Measurements from ENCODE around the gene SCGB2B2. TPM values are rescaled to one million over a fixed set of nuclear protein-coding genes. Genes with fewer than 3 reads are reported as not detected.

Gene SCGB2B2
- polyA plus RNA-seq, 2 of the 4 experiments (the other 2 are of a cell fraction): 0.21 to 0.26 TPM

DNA sequence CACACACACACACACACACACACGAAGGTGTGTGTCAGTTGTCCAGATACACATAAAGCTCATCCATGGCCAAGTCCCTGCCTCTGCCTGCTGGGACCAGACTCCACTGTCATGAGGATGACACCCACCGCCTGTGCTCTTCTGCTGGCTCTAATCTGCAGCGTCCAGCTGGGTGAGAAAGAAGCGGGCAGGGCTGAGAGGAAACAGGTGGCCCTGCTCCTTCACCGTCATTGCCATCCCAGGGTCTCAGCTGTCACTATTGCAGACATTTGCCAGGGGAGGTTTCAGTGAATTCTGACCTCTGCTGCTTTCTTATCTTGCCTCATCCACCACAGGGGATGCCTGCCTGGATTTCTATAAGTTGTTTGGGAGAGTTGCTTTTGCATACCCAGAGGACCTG, 31.4 kb downstream of the SCGB2B2 start:
- FAIRE-seq: no peak
- WGBS (ENCODE audit: missing lambda C conversion rate): 26% methylated on average over 5 of the region's 5 CpGs
- Histone ChIP-seq H3K4me3 (no peak overlapping the region), H3K4me1 (no peaks in the 10 kb centered on the region), H3K4me2 (no peak overlapping the region), H3K27ac (no peak overlapping the region), H3K9me3 (peaks cover 8% of the 10 kb centered on the region; the same call in 2 of the 3 replicates)
- no peak for DNase-seq (ENCODE audit: low read depth in 1 of 2, low spot score in 1 of 2)
- TF ChIP-seq SMC3 (IDR thresholded peaks at IDR 0.05) (no peak), JUNB (IDR thresholded peaks at IDR 0.05) (no peak), FOSB (CRISPR knock-in tag; IDR thresholded peaks at IDR 0.05) (no peak), RNF2 (IDR thresholded peaks at IDR 0.05; ENCODE audit: borderline replicate concordance, low read depth) (no peak), SREBF2 (IDR thresholded peaks at IDR 0.05) (no peak), HOXA7 (CRISPR knock-in tag; IDR thresholded peaks at IDR 0.05) (no peak), NFE2L2 (conservative IDR thresholded peaks at IDR 0.05; ENCODE audit: low read length) (no peak), ZSCAN20 (CRISPR knock-in tag; IDR thresholded peaks at IDR 0.05) (no peak), EHF (CRISPR knock-in tag; IDR thresholded peaks at IDR 0.05) (no peak), KDM5A (IDR thresholded peaks at IDR 0.05) (no peak), HEYL (CRISPR knock-in tag; IDR thresholded peaks at IDR 0.05) (no peak), FOXS1 (CRISPR knock-in tag; IDR thresholded peaks at IDR 0.05) (no peak), HOXB13 (CRISPR knock-in tag; IDR thresholded peaks at IDR 0.05; ENCODE audit: low read depth) (no peak), EHMT2 (IDR thresholded peaks at IDR 0.05; ENCODE audit: low read depth) (no peak), PHF8 (IDR thresholded peaks at IDR 0.05; ENCODE audit: borderline replicate concordance, low read depth) (no peak), RCOR1 (IDR thresholded peaks at IDR 0.05; ENCODE audit: low read depth, low read length) (no peak), KDM1A (IDR thresholded peaks at IDR 0.05; ENCODE audit: low read depth) (no peak)
- TF ChIP-seq, protein P1, sequence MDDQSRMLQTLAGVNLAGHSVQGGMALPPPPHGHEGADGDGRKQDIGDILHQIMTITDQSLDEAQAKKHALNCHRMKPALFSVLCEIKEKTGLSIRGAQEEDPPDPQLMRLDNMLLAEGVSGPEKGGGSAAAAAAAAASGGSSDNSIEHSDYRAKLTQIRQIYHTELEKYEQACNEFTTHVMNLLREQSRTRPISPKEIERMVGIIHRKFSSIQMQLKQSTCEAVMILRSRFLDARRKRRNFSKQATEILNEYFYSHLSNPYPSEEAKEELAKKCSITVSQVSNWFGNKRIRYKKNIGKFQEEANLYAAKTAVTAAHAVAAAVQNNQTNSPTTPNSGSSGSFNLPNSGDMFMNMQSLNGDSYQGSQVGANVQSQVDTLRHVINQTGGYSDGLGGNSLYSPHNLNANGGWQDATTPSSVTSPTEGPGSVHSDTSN (IDR thresholded peaks at IDR 0.05): no peak
- TF ChIP-seq, protein P2, sequence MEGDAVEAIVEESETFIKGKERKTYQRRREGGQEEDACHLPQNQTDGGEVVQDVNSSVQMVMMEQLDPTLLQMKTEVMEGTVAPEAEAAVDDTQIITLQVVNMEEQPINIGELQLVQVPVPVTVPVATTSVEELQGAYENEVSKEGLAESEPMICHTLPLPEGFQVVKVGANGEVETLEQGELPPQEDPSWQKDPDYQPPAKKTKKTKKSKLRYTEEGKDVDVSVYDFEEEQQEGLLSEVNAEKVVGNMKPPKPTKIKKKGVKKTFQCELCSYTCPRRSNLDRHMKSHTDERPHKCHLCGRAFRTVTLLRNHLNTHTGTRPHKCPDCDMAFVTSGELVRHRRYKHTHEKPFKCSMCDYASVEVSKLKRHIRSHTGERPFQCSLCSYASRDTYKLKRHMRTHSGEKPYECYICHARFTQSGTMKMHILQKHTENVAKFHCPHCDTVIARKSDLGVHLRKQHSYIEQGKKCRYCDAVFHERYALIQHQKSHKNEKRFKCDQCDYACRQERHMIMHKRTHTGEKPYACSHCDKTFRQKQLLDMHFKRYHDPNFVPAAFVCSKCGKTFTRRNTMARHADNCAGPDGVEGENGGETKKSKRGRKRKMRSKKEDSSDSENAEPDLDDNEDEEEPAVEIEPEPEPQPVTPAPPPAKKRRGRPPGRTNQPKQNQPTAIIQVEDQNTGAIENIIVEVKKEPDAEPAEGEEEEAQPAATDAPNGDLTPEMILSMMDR (IDR thresholded peaks at IDR 0.05): no peak
- TF ChIP-seq, protein P3, sequence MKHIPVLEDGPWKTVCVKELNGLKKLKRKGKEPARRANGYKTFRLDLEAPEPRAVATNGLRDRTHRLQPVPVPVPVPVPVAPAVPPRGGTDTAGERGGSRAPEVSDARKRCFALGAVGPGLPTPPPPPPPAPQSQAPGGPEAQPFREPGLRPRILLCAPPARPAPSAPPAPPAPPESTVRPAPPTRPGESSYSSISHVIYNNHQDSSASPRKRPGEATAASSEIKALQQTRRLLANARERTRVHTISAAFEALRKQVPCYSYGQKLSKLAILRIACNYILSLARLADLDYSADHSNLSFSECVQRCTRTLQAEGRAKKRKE (CRISPR knock-in tag; IDR thresholded peaks at IDR 0.05; ENCODE audit: low read depth): no peak
- peak in 1 of 2 experiments; percentile 47; a peak in 3 of 6 replicates for ATAC-seq
- ChIA-PET CTCF (interaction anchor here (1.1 kb wide), 1 partner anchor 67 kb away, joined by 3 read pairs; no protein-coding TSS in a partner anchor), POLR2A (no interaction called here)

DNA sequence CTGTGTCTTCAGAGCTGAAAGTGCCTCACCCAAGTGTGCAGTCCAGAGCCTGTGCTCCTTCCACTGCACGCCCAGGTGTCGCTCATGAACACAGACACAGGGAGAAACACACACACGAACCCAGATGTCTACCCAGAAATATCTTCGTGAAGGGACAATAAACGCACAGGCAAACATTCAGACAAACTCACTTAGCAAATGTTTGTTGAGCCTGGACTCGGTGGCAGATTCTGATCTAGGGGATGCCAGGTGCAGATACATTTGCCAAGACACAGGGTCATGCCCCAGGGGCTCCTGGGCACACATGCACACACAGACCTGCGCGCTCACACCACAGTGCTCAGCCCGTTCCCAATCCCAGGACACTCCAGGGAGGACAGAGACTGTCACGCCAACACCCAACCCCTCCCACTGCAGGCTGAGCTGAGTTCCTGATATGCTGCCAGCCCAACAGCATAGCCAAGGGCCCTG, 31.9 kb downstream of the SCGB2B2 start:
- H3K4me3 ChIP-seq: no peak overlapping the region
- POLR2A ChIA-PET: no interaction called here
- H3K4me1 ChIP-seq: no peaks in the 10 kb centered on the region
- WGBS (ENCODE audit: missing lambda C conversion rate): 38% methylated on average over 10 of the region's 10 CpGs
- ATAC-seq (peak in 1 of 2 experiments; percentile 42; a peak in 3 of 6 replicates), DNase-seq (ENCODE audit: low read depth in 1 of 2, low spot score in 1 of 2) (no peak), FAIRE-seq (no peak)
- H3K9me3 ChIP-seq: peaks cover 6% of the 10 kb centered on the region; the same call in 2 of the 3 replicates
- no peak overlapping the region for H3K4me2 ChIP-seq
- CTCF ChIA-PET: interaction anchor here (1.1 kb wide), 1 partner anchor 68 kb away, joined by 3 read pairs; no protein-coding TSS in a partner anchor
- TF ChIP-seq BHLHE40 (IDR thresholded peaks at IDR 0.05; ENCODE audit: low read depth, low read length): no peak
- peak; percentile 9; the same call in 1 of the 2 replicates for TF ChIP-seq POLR2A (IDR thresholded peaks at IDR 0.05; ENCODE audit: low read length)
- TF ChIP-seq JUNB (IDR thresholded peaks at IDR 0.05): no peak
- H3K27ac ChIP-seq: no peak overlapping the region

DNA sequence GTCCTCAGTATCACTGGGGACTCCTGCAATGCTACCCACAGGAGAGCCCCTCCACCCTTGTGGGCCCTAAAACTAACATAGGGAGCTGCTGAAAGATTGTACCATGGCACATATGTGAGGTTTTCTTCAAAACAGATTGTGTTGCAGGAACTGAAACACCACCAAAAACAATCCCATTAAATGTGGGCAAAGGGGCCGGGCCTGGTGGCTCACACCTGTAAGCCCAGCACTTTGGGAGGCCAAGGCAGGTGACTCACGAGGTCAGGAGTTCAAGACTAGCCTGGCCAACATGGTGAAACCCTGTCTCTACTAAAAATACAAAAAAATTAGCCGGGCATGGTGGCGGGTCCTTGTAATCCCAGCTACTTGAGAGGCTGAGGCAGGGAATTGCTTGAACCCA, 34.7 kb downstream of the SCGB2B2 start:
- Histone ChIP-seq H3K4me1 (no peaks in the 10 kb centered on the region), H3K4me3 (no peak overlapping the region), H3K27ac (no peak overlapping the region), H3K4me2 (no peak overlapping the region), H3K9me3 (no peaks in the 10 kb centered on the region)
- FAIRE-seq (no peak), DNase-seq (ENCODE audit: low read depth in 1 of 2, low spot score in 1 of 2) (no peak), ATAC-seq (no peak)
- CTCF ChIA-PET: interaction anchor here (1.2 kb wide), 1 partner anchor 70 kb away, joined by 5 read pairs; no protein-coding TSS in a partner anchor
- WGBS (ENCODE audit: missing lambda C conversion rate): 40% methylated on average over 4 of the region's 4 CpGs
- POLR2A ChIA-PET: no interaction called here
- TF ChIP-seq SMC3 (IDR thresholded peaks at IDR 0.05) (no peak), RCOR1 (IDR thresholded peaks at IDR 0.05; ENCODE audit: low read depth, low read length) (no peak), EHF (CRISPR knock-in tag; IDR thresholded peaks at IDR 0.05) (no peak), HOXB5 (CRISPR knock-in tag; IDR thresholded peaks at IDR 0.05) (no peak), SREBF2 (IDR thresholded peaks at IDR 0.05) (no peak), JUNB (IDR thresholded peaks at IDR 0.05) (no peak), FOSL2 (IDR thresholded peaks at IDR 0.05) (no peak), FOSL2 (CRISPR knock-in tag; IDR thresholded peaks at IDR 0.05) (no peak), HOXB13 (CRISPR knock-in tag; IDR thresholded peaks at IDR 0.05; ENCODE audit: low read depth) (no peak), CBX2 (IDR thresholded peaks at IDR 0.05; ENCODE audit: borderline replicate concordance, low read depth) (no peak), KDM5A (IDR thresholded peaks at IDR 0.05) (no peak)
- TF ChIP-seq, protein P4, sequence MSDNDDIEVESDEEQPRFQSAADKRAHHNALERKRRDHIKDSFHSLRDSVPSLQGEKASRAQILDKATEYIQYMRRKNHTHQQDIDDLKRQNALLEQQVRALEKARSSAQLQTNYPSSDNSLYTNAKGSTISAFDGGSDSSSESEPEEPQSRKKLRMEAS (IDR thresholded peaks at IDR 0.05): no peak
- TF ChIP-seq, protein P5, sequence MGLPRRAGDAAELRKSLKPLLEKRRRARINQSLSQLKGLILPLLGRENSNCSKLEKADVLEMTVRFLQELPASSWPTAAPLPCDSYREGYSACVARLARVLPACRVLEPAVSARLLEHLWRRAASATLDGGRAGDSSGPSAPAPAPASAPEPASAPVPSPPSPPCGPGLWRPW (IDR thresholded peaks at IDR 0.05): no peak
